ENCODE data around the gene NUBPL. TPM values are rescaled to one million over a fixed set of nuclear protein-coding genes. Genes with fewer than 3 reads are reported as not detected.

The NUBPL gene
- total RNA-seq, 3 donors from 2014 or later: 10.8 to 15.1 (median 12.0) TPM

DNA sequence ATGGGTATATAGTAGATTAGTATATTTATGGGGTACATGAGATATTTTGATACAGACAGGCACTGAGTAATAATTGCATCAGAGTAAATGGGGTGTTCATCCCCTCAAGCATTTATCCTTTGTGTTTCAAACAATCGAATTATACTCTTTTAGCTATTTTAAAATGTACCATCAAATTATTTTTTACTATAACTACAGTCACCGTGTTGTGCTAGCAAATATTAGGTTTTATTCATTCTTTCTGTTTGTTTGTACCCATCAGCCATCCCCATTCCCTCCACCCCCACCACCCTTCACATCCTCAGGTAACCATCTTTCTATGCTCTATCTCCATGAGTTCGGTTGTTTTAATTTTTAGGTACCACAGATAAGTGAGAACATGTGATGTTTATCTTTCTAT, 115.8 kb downstream of the NUBPL start:
- no peak for ATAC-seq
- DNase-seq: no peak
- no peaks in the 10 kb centered on the region for H3K4me1 ChIP-seq (ENCODE audit: low read depth)
- no peak for TF ChIP-seq CTCF (IDR thresholded peaks at IDR 0.05)
- no peaks in the 10 kb centered on the region for H3K36me3 ChIP-seq (ENCODE audit: low read depth)
- no peak overlapping the region for H3K4me3 ChIP-seq
- intact Hi-C loops (cut with DNase I, micrococcal nuclease): no loop called here
- H3K9me3 ChIP-seq: no peaks in the 10 kb centered on the region

GRCh38 chr14:31677630-31678029, 116.4 kb downstream of the NUBPL start:
- Histone ChIP-seq H3K36me3 (ENCODE audit: low read depth) (no peaks in the 10 kb centered on the region), H3K4me3 (no peak overlapping the region), H3K9me3 (no peaks in the 10 kb centered on the region), H3K4me1 (ENCODE audit: low read depth) (no peaks in the 10 kb centered on the region)
- TF ChIP-seq CTCF (IDR thresholded peaks at IDR 0.05): no peak
- intact Hi-C loops (cut with DNase I, micrococcal nuclease): no loop called here
- ATAC-seq (peak; percentile 25), DNase-seq (no peak)

DNA sequence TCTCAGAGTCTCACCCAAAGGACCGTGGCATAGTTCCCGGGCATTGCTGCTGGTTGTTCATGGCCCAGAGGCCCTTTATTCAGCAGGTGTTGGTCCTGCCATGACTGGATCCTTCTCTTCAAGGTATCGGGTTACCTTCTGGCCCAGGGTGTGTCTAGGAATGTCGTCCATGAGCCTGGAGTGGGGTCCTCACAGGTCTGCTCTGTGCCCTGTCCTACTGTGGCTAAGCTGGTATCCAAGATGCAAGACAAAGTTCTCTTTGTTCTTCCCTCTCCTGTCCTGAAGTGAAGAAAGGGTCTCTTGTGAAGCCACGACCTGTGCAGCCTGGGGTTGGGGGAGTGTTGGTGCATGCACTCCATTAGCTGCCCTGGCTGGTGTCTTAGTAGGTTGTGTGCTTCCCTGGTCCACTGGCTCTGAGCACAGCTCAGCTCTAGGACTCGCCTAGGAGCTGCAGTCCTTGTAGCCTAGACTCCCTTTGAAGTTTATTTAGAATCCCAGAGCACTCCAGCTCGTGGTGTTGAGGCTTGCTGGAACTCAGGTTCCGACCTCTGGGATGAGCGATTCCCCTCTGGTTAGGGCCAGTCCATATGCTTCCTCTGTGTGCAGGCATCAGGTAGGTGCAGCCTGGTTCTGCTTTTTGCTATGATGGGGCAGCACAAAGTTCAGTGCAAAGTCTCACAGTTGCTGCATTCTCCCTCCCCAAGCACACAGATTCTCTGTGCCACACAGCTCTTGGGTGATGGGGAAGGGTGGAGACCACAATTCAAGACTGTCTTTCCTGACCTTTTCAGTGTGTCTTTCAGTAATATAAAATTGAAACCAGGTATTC, 117.4 kb downstream of the NUBPL start:
- Histone ChIP-seq H3K36me3 (ENCODE audit: low read depth) (no peaks in the 10 kb centered on the region), H3K4me3 (no peak overlapping the region), H3K9me3 (no peaks in the 10 kb centered on the region), H3K4me1 (ENCODE audit: low read depth) (no peaks in the 10 kb centered on the region)
- intact Hi-C loops (cut with DNase I, micrococcal nuclease): no loop called here
- peak; percentile 18 for ATAC-seq
- TF ChIP-seq CTCF (IDR thresholded peaks at IDR 0.05): no peak
- DNase-seq: no peak

- intact Hi-C loops (cut with DNase I, micrococcal nuclease): no loop called here
- Histone ChIP-seq H3K4me3 (no peak overlapping the region), H3K36me3 (ENCODE audit: low read depth) (no peaks in the 10 kb centered on the region), H3K4me1 (ENCODE audit: low read depth) (no peaks in the 10 kb centered on the region), H3K9me3 (no peaks in the 10 kb centered on the region)
- DNase-seq (no peak), ATAC-seq (no peak)
- TF ChIP-seq CTCF (IDR thresholded peaks at IDR 0.05): no peak
These were observed 121.6 kb downstream of the NUBPL start for GRCh38 chr14:31682768-31683167.

DNA sequence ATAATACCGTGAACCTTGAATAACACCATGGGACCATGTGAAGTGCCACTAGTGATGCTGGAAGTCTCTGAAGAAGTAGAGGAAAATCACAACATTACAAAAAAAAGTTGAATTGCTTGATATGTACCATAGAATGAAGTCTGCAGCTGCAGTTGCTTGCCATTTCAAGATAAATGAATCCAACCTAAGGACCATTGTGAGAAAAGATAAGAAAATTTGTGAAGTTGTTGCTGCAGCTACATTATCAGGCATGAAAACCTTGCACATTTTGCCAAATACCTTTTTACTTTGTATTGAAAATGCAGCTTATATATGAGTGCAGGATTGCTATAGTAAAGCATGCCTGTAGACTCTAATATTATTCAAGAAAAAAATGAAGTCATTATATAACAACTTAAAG, 126.5 kb downstream of the NUBPL start:
- ATAC-seq: no peak
- intact Hi-C loops (cut with DNase I, micrococcal nuclease): no loop called here
- TF ChIP-seq CTCF (IDR thresholded peaks at IDR 0.05): no peak

More for the DNA sequence above, 126.5 kb downstream of the NUBPL start:
- H3K4me1 ChIP-seq (ENCODE audit: low read depth): peaks cover 5% of the 10 kb centered on the region
- H3K36me3 ChIP-seq (ENCODE audit: low read depth): no peaks in the 10 kb centered on the region
- no peak for DNase-seq
- no peak overlapping the region for H3K4me3 ChIP-seq
- H3K9me3 ChIP-seq: no peaks in the 10 kb centered on the region

All from mucosa of descending colon (tissue), 3 donors.